HG02981 (cell line): ENCODE results near the gene LRCH1.

ENCODE experiments used
- ATAC-seq: cut with Tn5 transposase; IDR thresholded peaks from one replicate; pipeline ENCODE4 v1.9.1; 2021; ENCODE audit warnings: mild to moderate bottlenecking, moderate library complexity; ENCODE audit not compliant: unreplicated experiment

Gene LRCH1

GRCh38 chr13:46632176-46632575, 79.2 kb downstream of the LRCH1 start:
- ATAC-seq = no peak

- no peak for ATAC-seq
Observed at GRCh38 chr13:46633416-46633815, 80.4 kb downstream of the LRCH1 start.

GRCh38 chr13:46636451-46636850, 83.5 kb downstream of the LRCH1 start:
- no peak for ATAC-seq

GRCh38 chr13:46637213-46637612, 84.2 kb downstream of the LRCH1 start:
- no peak for ATAC-seq

DNA sequence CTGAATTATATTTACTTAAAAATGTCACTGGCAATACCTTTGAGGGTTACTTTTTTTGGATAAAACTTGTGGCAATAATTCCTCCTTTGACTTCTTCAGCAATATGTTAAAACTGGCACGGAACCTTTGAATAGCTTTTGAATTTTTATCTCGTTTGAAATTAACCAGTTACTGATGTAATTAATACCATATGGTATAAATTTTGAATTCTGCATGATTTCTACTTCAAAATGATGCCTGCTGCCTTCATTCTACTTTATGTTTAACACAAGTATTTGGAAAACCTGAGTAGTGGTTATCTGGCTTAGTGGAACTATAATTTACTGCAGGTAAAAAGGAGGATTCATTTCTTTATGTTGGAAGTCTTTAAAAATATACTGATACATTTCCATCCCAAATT, 85.3 kb downstream of the LRCH1 start:
- no peak for ATAC-seq

GRCh38 chr13:46639033-46639981, 86.3 kb downstream of the LRCH1 start:
- peak; percentile 91 for ATAC-seq

GRCh38 chr13:46640843-46641242, 87.9 kb downstream of the LRCH1 start:
- no peak for ATAC-seq

DNA sequence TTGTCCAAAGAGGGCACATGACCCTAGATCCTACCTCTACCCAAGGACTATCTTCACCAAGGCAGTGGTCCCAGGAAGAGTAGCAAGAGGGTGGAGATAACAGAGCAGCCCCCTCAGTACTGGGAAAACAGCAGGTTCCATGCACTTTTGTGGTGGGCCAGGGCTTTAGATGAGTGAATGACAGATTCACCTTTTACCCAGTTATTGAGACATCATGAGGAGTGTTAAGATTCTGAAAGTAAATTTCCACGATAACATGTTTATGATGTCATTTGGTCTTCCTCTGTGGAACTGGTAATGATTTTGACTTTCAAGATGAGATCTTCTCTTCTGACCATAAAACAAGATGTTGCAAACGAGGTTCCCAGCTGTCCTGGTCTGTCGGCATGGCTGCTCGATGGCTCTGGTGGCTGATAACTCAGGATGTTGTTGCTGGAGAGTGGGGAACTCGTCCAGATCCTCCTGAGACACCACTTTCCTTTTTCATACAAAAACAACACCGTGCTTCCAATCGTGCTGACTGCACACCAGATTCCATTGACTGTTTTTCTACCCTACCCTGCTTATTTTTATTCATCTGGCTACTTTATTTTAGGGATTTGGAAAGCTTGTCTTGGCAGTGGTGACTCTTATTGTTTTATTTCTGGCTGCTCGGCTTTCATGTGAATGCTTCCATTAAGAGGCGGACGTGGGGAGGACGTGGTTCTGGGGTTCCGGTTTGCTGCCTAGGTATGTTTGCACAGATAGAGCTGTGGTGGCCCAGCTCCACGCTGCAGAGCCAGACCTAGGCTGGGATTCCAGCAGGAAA, 88.5 kb downstream of the LRCH1 start:
- ATAC-seq = no peak

- ATAC-seq = no peak
Observed at GRCh38 chr13:46642254-46642653, 89.3 kb downstream of the LRCH1 start.

- no peak for ATAC-seq
Observed at GRCh38 chr13:46643165-46643777, 90.3 kb downstream of the LRCH1 start.

GRCh38 chr13:46644816-46645215, 91.8 kb downstream of the LRCH1 start:
- no peak for ATAC-seq

- no peak for ATAC-seq
Observed at GRCh38 chr13:46647512-46648065, 94.6 kb downstream of the LRCH1 start.

DNA sequence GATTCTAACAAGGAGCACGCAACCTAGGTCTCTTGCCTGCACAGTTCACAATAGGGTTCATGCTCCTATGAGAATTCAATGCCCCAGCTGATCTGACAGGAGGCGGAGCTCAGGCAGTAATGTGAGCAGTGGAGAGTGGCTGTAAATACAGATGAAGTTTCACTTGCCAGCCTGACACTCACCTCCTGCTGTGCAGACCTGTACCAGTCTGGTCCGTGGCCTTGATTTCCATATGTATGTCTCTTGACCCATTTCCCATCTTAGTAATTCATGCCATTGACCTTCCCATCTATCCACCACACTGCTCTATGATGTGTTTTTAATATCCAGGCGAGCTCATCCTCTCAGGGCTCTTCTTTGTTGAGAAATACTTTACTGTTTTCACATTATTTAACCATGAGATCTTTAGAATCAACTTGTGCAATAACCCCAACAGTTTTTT, 95.2 kb downstream of the LRCH1 start:
- peak; percentile 73 for ATAC-seq

- no peak for ATAC-seq
Observed at GRCh38 chr13:46649816-46650215, 96.8 kb downstream of the LRCH1 start.

- no peak for ATAC-seq
Observed at GRCh38 chr13:46654951-46655350, 102.0 kb downstream of the LRCH1 start.

GRCh38 chr13:46655377-46656180, 102.6 kb downstream of the LRCH1 start:
- no peak for ATAC-seq

- peak; percentile 85 for ATAC-seq
Observed at GRCh38 chr13:46656786-46657185, 103.8 kb downstream of the LRCH1 start.

DNA sequence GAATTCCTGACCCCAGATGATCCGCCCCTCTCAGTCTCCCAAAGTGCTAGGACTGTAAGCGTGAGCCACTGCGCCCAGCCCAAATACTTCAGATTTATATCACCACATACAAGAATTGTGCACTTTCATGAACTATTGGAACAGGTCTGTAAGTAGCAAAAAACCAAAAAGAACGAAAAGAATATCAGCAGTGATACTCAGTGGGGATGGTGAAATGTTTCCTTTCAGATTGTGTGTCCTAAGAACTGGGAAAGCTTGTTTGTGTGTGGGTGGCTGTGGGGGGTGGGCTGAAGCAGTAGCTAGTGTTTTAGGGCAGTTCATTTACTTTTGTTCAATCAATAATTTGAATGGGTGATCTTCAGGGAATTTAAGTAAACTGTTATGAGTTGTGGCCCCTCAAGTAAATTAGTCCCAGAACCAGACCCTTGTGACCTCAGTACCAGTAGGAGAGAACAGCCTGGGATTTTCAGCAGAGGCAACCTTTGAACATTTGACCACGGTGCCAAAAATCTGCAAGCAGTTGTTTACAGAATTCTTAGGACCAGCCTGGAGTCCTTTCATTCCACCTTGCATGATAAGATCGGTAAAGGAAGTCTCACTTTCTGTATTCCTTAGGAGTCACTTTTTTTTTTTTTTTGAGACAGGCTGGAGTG, 106.6 kb downstream of the LRCH1 start:
- ATAC-seq = no peak

- ATAC-seq = no peak
Observed at GRCh38 chr13:46660416-46660815, 107.4 kb downstream of the LRCH1 start.

- no peak for ATAC-seq
Observed at GRCh38 chr13:46660857-46661256, 107.9 kb downstream of the LRCH1 start.
